ENCODE results near the gene EIF3B.
A peak's percentile ranks its signal among the peaks of the same experiment; 100 is the strongest.

The EIF3B gene

DNA sequence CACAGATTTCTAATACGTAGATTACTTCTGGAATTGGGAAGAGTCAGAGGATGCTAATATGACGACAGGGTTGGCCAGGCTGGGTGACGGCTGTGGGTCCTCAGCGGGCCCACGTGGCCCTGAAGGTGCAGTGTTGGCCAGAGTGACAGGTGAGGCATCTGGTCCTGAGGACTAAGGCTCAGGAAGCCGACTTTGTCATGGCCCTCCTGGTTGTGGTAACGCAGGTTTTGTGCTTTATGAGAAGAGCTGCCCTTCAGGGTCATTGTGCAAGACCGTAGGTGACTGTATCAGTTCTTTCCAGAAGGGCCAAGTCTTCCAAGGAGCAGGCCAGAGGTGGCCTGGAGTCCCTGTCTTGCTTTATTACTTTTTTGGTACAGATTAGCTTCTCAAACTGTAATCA, 2.5 kb downstream of the EIF3B start:
- H3K4me3 Mint-ChIP-seq, result peak overlapping the region in 1 of 2 donors; percentile 45
- ATAC-seq (replicated peaks) (no peak), DNase-seq (no peak)
- H3K9me3 Mint-ChIP-seq, result no peaks in the 10 kb centered on the region
- H3K27ac Mint-ChIP-seq, result no peak overlapping the region
- peaks cover 15 to 35% of the 10 kb centered on the region in 2 donors for H3K4me1 Mint-ChIP-seq
- no peaks in the 10 kb centered on the region for H3K27me3 Mint-ChIP-seq
- peaks cover 9 to 36% of the 10 kb centered on the region in 2 donors for H3K36me3 Mint-ChIP-seq

DNA sequence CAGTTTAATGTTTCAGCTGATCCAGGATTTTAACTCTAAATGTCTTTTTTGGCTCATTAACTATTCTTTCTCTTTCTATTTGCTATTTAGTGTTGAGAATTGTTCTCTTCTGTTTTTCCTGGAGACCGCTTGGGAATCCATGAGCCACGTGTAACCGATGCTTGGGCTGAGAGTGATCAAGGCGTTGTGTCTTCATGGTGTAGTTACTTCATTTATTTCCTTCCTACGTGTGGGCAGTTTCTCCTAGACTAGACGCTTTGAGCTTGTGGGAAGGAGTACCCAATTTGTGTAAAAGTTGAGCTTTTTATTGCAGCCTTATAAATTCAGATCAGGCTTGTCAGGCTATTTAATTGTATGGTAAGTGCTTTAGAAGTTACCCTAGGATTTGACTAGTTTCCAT, 2.9 kb downstream of the EIF3B start:
- peaks cover 11 to 41% of the 10 kb centered on the region in 2 donors for H3K36me3 Mint-ChIP-seq

DNA sequence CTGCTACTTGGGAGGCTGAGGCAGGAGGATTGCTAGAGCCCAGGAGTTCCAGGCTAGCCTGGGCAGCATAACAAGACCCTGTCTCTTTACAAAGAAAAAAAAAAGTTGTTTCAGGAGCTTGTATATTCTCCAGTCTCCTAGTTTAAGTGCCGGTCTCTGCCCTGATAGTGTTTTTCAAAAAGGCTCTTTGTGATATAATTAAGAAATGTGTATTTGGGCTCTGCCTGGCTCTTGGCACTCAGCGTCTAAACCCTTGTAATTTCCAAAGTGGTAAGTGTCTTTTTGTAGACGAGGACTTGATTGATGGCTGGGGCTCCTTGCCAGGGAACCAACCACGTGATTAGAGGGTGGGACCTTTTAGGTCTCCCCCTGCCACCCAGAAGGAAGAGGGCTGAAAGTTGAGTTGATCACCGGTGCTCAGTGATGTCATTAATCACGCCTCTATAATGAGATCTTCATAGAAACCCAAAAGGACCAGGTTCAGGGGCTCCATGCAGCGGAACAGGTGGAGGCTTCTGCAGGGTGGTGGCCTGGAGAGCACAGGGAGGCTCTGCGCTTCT, 4.4 kb downstream of the EIF3B start:
- peak overlapping the region; percentile 47 for H3K27ac Mint-ChIP-seq
- H3K9me3 Mint-ChIP-seq, result no peaks in the 10 kb centered on the region
- peaks cover 15 to 35% of the 10 kb centered on the region in 2 donors for H3K4me1 Mint-ChIP-seq
- DNase-seq (no peak), ATAC-seq (replicated peaks) (no peak)
- H3K4me3 Mint-ChIP-seq, result no peak overlapping the region
- no peaks in the 10 kb centered on the region for H3K27me3 Mint-ChIP-seq
- H3K36me3 Mint-ChIP-seq, result peaks cover 21 to 49% of the 10 kb centered on the region in 2 donors

More for the DNA sequence above, 2.9 kb downstream of the EIF3B start:
- peak overlapping the region; percentile 48 for H3K27ac Mint-ChIP-seq
- DNase-seq (no peak), ATAC-seq (replicated peaks) (no peak)
- H3K4me3 Mint-ChIP-seq, result peak overlapping the region in 1 of 2 donors; percentile 45
- H3K4me1 Mint-ChIP-seq, result peaks cover 15 to 35% of the 10 kb centered on the region in 2 donors
- H3K27me3 Mint-ChIP-seq, result no peaks in the 10 kb centered on the region
- no peaks in the 10 kb centered on the region for H3K9me3 Mint-ChIP-seq

DNA sequence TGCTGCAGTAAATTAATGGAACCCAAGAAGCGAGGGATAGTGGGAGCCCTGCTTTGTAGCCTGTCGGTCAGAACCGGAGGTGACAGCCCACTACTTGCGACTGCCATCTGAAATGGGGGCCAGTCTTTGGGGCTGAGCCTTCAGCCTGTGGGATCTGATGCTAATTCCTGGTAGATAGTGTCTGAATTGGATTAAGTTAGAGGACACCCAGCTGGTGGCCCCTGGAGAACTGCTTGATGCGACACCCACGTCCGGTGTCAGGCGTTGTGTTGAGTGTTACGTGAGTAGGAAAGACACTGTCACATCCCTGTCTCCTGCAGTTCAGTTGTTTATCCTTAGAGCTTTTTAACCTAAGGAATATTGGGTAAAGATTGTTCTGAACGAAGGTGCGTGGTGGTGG, 5.0 kb downstream of the EIF3B start:
- Mint-ChIP-seq H3K4me1 (peaks cover 15 to 35% of the 10 kb centered on the region in 2 donors), H3K36me3 (peaks cover 23 to 49% of the 10 kb centered on the region in 2 donors), H3K27ac (peak overlapping the region; percentile 31), H3K4me3 (peak overlapping the region in 1 of 2 donors; percentile 6), H3K27me3 (no peaks in the 10 kb centered on the region), H3K9me3 (no peaks in the 10 kb centered on the region)
- DNase-seq (no peak), ATAC-seq (replicated peaks) (no peak)

DNA sequence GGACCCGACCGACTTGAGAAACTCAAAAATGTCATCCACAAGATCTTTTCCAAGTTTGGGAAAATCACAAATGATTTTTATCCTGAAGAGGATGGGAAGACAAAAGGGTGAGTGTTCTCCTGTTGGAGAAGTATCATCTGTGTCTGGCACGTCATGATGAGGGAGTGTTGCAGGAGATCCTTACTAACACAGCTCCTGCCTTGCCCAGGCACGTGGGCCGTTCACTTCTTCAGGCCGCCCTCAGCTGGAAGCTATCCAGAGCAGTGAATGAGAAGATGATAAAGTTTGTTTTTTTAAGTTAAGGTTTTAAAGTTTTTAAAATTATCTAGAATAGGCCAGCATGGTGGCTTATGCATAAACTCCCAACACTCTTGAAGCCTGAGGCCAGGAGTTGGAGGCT, 6.2 kb downstream of the EIF3B start:
- ATAC-seq (replicated peaks), result no peak
- no peak for DNase-seq
- Mint-ChIP-seq H3K27ac (no peak overlapping the region), H3K9me3 (no peaks in the 10 kb centered on the region), H3K27me3 (no peaks in the 10 kb centered on the region), H3K36me3 (peaks cover 32 to 55% of the 10 kb centered on the region in 2 donors), H3K4me1 (peaks cover 15 to 35% of the 10 kb centered on the region in 2 donors), H3K4me3 (no peak overlapping the region)

DNA sequence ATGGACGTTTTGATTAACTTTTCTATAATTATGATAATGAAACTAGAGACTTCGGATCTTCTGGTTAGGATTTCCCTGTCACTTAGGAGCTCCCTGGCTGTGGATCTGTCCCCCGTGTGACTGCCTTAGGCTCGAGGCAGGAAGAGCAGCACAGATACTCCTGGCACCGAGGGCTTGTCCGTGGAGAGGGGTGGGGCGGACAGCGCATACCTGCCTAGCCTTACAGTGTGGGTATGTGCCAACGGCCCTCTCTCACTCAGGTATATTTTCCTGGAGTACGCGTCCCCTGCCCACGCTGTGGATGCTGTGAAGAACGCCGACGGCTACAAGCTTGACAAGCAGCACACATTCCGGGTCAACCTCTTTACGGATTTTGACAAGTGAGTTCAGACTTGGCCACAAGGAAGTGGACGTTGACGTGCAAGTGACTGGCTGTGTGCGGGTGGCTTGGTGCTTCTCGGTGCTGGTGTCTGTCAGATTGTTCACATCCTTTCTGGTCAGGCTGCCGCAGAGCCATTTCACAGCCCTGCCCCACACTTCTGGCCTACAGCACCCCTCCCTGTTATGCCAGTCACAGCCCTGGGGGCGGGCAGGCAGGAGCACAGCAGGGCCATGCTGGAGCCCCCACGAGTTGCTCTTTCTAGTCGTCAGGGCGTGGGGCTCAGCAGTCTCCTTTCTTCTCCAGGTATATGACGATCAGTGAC, 7.9 kb downstream of the EIF3B start:
- H3K4me1 Mint-ChIP-seq, result peaks cover 11 to 18% of the 10 kb centered on the region in 2 donors
- ATAC-seq (replicated peaks), result no peak
- no peaks in the 10 kb centered on the region for H3K9me3 Mint-ChIP-seq
- no peaks in the 10 kb centered on the region for H3K27me3 Mint-ChIP-seq
- H3K36me3 Mint-ChIP-seq, result peaks cover 30 to 64% of the 10 kb centered on the region in 2 donors
- peak overlapping the region; percentile 51 for H3K27ac Mint-ChIP-seq
- no peak overlapping the region for H3K4me3 Mint-ChIP-seq
- DNase-seq, result no peak

DNA sequence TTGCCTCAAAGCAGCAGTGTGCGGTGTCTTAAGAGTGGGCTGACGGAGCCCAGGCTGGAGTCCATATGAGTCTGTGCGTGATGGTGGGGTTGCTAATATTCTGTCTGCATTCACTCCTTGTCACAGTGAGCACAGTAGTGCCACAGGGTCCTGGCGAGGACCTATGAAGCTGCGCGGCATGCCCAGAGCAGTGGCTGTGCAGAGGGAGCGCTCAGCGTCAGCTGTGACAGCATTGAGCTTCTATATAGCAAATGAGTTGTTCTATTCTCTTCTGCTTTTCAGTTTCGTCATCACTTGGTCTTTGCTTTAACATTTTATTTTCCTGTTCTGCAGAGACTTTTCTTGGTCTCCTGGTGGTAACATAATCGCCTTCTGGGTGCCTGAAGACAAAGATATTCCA, 14.5 kb downstream of the EIF3B start:
- H3K9me3 Mint-ChIP-seq, result no peaks in the 10 kb centered on the region
- no peaks in the 10 kb centered on the region for H3K4me1 Mint-ChIP-seq
- ATAC-seq (replicated peaks), result no peak
- no peak overlapping the region for H3K4me3 Mint-ChIP-seq
- peaks cover 33 to 67% of the 10 kb centered on the region in 2 donors for H3K36me3 Mint-ChIP-seq
- no peak for DNase-seq
- H3K27ac Mint-ChIP-seq, result no peak overlapping the region
- H3K27me3 Mint-ChIP-seq, result no peaks in the 10 kb centered on the region

DNA sequence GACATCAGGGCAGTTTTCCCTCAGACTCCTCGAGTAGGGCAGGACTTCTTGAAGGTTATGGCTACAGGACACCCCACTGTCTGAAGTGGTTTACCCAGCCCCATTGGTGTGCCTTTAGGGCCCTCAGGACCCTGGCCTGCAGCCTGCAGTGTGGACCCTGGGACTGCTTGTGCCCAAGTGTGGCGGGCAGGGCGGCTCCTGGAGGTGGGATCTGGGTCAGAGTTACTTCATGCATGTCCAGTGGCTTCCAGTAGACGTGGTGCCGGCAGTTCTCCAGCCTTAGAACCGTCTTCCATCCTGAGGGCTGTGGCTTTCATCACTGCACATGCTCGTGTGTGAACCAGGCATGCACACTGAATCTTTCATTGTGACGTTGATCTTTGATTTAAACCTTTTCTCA, 16.7 kb downstream of the EIF3B start:
- Mint-ChIP-seq H3K36me3 (peaks cover 31 to 73% of the 10 kb centered on the region in 2 donors), H3K4me1 (peaks cover 0 to 3% of the 10 kb centered on the region in 2 donors), H3K27ac (no peak overlapping the region), H3K9me3 (no peaks in the 10 kb centered on the region), H3K4me3 (no peak overlapping the region), H3K27me3 (no peaks in the 10 kb centered on the region)
- no peak for ATAC-seq (replicated peaks)
- no peak for DNase-seq

DNA sequence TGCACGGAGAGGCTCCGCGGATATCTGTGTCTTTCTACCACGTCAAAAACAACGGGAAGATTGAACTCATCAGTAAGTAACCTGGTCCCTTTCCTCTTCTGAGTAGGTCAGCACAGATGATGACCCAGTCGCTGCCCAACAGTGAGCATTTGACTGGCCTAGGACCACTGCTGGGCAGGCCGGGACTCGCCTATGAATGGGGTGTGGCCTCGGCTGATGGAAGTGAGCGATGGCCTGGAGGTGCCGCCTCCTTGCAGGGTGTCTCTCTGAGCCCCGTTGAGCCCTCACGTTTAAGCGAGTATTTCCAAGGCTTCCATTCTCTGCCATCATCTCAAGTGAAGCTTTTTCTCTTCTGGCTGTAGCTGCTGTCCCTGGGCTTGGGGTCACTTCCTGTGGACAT, 18.1 kb downstream of the EIF3B start:
- no peaks in the 10 kb centered on the region for H3K27me3 Mint-ChIP-seq
- H3K36me3 Mint-ChIP-seq, result peaks cover 37 to 69% of the 10 kb centered on the region in 2 donors
- no peak overlapping the region for H3K4me3 Mint-ChIP-seq
- no peaks in the 10 kb centered on the region for H3K9me3 Mint-ChIP-seq
- no peak for DNase-seq
- no peak for ATAC-seq (replicated peaks)
- peaks cover 8% of the 10 kb centered on the region in 2 donors for H3K4me1 Mint-ChIP-seq
- no peak overlapping the region for H3K27ac Mint-ChIP-seq

DNA sequence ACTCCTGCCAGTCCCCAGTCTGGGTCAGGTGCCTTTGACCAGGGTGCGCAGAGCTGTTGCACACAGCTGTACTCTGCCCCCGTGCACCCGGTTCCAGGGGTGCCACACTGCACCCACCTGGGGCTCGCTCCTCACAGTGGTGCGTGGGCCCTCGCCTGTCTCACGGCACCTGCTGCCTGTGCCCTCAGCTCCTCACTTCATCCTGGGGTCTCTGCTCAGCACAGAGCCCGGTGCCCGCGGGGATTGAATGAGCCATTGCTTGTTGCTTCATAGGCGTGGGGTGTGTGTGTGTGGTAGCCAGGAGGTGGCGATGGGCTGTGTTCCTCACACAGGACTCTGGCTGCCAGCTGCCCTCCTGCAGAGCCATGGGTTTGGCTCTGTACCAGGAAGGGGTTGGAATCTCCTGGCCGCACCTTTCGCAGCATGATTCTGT, 18.5 kb downstream of the EIF3B start:
- ATAC-seq (replicated peaks) (no peak), DNase-seq (no peak)
- Mint-ChIP-seq H3K4me3 (no peak overlapping the region), H3K27ac (no peak overlapping the region), H3K9me3 (no peaks in the 10 kb centered on the region), H3K4me1 (peaks cover 8% of the 10 kb centered on the region in 2 donors), H3K27me3 (no peaks in the 10 kb centered on the region), H3K36me3 (peaks cover 36 to 72% of the 10 kb centered on the region in 2 donors)

DNA sequence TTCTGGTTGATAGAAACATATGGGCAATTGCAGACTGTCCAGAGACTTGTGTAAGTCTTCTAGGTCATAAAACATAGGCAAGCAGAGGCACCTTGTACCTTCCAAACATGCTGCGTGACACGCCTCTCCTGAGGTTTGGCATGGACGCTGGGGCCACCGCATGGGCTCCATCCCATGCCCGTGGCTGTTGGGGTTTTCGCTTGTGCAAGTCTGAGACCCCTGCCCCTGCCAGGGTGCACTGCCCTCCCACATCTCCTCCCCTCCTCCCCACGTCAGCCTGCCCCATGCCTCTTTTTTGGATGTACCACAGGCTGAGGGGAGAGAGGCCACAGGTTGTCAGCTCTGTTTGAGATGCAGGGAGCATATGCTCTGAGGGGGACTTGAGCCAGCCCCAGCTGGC, 19.0 kb downstream of the EIF3B start:
- no peaks in the 10 kb centered on the region for H3K27me3 Mint-ChIP-seq
- H3K36me3 Mint-ChIP-seq, result peaks cover 40 to 76% of the 10 kb centered on the region in 2 donors
- no peak overlapping the region for H3K27ac Mint-ChIP-seq
- H3K9me3 Mint-ChIP-seq, result no peaks in the 10 kb centered on the region
- no peak overlapping the region for H3K4me3 Mint-ChIP-seq
- no peak for ATAC-seq (replicated peaks)
- DNase-seq, result no peak
- peaks cover 8% of the 10 kb centered on the region in 2 donors for H3K4me1 Mint-ChIP-seq

DNA sequence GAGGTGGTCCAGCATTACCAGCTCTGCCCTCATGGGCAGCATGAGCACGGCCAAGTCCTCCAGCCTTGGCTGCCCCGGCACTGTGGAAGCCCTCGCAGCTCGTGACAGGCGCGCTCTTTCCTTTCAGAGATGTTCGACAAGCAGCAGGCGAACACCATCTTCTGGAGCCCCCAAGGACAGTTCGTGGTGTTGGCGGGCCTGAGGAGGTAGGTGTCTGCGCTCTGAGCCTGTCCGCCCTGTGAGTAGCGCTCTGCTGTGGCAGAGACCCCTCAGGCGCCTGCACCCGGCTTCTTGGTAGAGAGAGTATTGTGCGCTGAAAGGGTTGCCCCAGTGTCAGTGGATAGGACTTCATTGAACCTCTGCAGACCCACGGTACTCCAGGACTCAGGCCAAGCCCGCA, 19.8 kb downstream of the EIF3B start:
- peaks cover 8% of the 10 kb centered on the region in 2 donors for H3K4me1 Mint-ChIP-seq
- H3K27me3 Mint-ChIP-seq, result no peaks in the 10 kb centered on the region
- no peak overlapping the region for H3K4me3 Mint-ChIP-seq
- DNase-seq (no peak), ATAC-seq (replicated peaks) (no peak)
- H3K27ac Mint-ChIP-seq, result no peak overlapping the region
- no peaks in the 10 kb centered on the region for H3K9me3 Mint-ChIP-seq
- H3K36me3 Mint-ChIP-seq, result peaks cover 39 to 76% of the 10 kb centered on the region in 2 donors

DNA sequence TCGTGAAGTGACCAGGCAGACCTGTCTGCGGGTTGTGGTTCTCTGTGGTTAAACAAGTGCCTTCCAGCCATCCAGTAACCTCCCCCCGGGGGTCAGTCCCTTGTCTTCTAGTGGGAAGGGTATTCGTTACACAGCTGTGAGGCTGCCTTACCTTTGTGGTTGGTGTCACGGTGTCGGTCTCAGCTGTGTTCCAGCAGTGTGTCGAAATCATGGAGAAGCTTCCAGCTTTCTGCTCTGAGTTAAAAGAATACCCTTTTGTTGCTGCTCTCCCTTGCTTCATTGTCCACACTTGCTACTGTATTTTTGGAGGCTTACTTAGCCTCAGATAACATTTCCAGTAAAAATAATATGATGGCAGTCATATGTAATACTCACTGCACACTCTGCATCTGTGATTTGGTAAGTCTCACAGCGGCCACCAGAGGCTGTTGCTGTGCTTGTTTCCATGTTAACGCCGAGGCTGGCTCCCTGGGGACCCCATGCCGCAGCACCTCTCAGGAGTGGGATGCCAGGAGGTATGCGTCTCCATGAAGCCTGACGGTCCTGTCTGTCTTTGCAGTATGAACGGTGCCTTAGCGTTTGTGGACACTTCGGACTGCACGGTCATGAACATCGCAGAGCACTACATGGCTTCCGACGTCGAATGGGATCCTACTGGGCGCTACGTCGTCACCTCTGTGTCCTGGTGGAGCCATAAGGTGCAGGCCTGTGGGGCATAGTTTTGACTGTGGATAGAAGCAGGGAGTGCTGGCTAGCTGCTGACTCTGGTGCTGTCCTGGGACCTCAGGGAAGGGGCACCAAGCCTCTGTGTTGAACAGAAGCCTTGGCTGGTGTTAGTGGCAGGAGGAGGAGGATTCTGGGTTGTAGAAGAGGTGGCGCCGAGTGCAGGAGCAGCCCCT, 20.5 kb downstream of the EIF3B start:
- no peak overlapping the region for H3K4me3 Mint-ChIP-seq
- no peaks in the 10 kb centered on the region for H3K9me3 Mint-ChIP-seq
- peaks cover 43 to 79% of the 10 kb centered on the region in 2 donors for H3K36me3 Mint-ChIP-seq
- H3K27ac Mint-ChIP-seq, result no peak overlapping the region
- DNase-seq, result no peak
- H3K4me1 Mint-ChIP-seq, result peaks cover 8 to 12% of the 10 kb centered on the region in 2 donors
- no peaks in the 10 kb centered on the region for H3K27me3 Mint-ChIP-seq
- ATAC-seq (replicated peaks), result no peak

DNA sequence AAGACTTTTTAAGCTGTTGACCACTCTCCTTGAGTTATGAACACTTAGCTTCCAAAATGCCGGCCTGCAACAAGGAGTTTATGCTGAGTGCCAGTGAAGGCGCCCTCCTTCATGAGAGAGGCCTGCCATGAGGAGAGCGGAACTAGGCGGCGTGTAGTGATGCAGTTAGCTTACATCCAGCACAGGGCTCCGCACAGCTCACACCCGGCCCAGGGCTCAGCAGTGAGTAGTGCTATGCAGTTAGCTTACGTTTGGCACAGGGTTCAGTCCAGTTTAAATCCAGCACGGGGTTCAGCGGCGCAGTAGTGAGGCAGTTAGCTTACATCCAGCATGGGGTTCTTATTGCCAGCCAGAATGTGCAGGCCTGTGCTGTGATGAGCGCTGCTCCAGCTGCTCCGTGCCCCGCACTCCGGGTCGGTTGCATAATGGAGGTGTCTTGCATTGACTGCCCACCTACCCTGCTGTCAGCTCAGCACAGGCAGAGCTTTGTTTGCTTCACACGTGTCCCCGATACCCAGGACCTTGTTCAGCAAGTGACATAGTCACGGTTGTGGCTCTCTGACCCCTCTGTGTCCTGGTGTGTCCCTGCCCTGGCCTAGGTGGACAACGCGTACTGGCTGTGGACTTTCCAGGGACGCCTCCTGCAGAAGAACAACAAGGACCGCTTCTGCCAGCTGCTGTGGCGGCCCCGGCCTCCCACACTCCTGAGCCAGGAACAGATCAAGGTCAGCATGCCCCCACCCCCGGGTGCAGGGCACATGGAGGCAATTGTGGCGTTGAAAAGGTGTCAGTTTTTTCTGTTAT, 21.9 kb downstream of the EIF3B start:
- Mint-ChIP-seq H3K27me3 (no peaks in the 10 kb centered on the region), H3K4me1 (peaks cover 8 to 15% of the 10 kb centered on the region in 2 donors), H3K36me3 (peaks cover 55 to 81% of the 10 kb centered on the region in 2 donors), H3K27ac (no peak overlapping the region), H3K9me3 (no peaks in the 10 kb centered on the region), H3K4me3 (no peak overlapping the region)
- ATAC-seq (replicated peaks), result no peak
- no peak for DNase-seq
